ENCODE measurements around the gene SPDYE1.
"Not testable (repeated sequence)": the region's sequence is repeated elsewhere in the genome, so short reads cannot be mapped to it uniquely, and the experiment has no call there.

Gene SPDYE1

DNA sequence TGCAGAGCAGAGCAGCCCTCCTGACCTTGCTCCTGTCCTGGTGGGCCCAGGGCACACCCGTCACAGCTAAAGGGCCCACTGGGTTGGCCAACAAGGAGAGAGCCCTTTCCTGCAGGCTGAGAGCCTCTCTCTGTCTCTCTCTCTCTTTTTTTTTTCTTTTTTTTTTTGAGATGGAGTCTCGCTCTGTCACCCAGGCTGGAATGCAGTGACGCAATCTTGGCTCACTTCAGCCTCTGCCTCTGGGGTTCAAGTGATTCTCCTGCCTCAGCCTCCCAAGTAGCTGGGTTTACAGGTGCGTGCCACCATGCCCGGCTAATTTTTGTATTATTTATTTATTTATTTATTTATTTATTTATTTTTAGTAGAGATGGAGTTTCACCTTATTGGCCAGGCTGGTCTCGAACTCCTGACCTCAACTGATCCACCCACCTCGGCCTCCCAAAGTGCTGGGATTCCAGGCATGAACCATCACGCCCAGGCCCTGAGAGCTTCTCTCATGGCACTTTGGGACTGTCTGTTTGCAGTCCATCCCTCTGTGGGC is 23.6 kb upstream of the SPDYE1 start:
- not testable (repeated sequence) for H3K4me3 ChIP-seq (ENCODE audit: low read length); H3K27me3 ChIP-seq (ENCODE audit: control insufficient read depth, insufficient read depth, low read length); H3K9me3 ChIP-seq (ENCODE audit: control insufficient read depth, insufficient read depth, low read length); H3K36me3 ChIP-seq (ENCODE audit: control insufficient read depth, insufficient read depth, low read length); DNase-seq (ENCODE audit: low read depth, low spot score); H3K4me1 ChIP-seq (ENCODE audit: control insufficient read depth, insufficient read depth, low read length); H3K27ac ChIP-seq (ENCODE audit: low read length)
- no CpG with 5 or more reads among the region's 8 CpGs for WGBS (ENCODE audit: insufficient coverage, insufficient read length)

GRCh38 chr7:43974725-43975482 is 22.8 kb upstream of the SPDYE1 start:
- H3K4me1 ChIP-seq (ENCODE audit: control insufficient read depth, insufficient read depth, low read length); H3K27me3 ChIP-seq (ENCODE audit: control insufficient read depth, insufficient read depth, low read length); DNase-seq (ENCODE audit: low read depth, low spot score); H3K36me3 ChIP-seq (ENCODE audit: control insufficient read depth, insufficient read depth, low read length); H3K27ac ChIP-seq (ENCODE audit: low read length); H3K4me3 ChIP-seq (ENCODE audit: low read length); H3K9me3 ChIP-seq (ENCODE audit: control insufficient read depth, insufficient read depth, low read length): not testable (repeated sequence)
- no CpG with 5 or more reads among the region's 10 CpGs for WGBS (ENCODE audit: insufficient coverage, insufficient read length)

DNA sequence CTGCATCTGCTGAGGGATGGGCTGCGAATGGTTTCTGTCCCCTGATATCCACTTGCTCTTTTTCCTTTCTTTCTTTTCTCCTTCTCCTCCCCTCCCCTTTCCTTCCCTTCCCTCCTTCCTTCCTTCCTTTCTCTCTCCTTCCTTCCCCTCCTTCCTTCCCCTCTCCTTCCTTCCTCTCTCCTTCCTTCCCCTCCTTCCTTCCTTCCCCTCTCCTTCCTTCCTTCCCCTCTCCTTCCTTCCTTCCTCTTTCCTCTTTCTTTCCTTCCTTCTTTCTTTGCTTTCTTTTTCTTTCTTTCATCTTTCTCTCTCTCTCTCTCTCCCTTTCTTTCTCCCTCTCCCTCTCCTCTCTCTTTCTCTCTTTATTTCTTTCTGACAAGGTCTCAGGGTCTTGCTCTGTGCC is 20.2 kb upstream of the SPDYE1 start:
- Histone ChIP-seq H3K27ac (ENCODE audit: low read length) (no peak overlapping the region), H3K36me3 (ENCODE audit: control insufficient read depth, insufficient read depth, low read length) (no peaks in the 10 kb centered on the region), H3K4me3 (ENCODE audit: low read length) (no peak overlapping the region), H3K27me3 (ENCODE audit: control insufficient read depth, insufficient read depth, low read length) (no peaks in the 10 kb centered on the region), H3K4me1 (ENCODE audit: control insufficient read depth, insufficient read depth, low read length) (no peaks in the 10 kb centered on the region), H3K9me3 (ENCODE audit: control insufficient read depth, insufficient read depth, low read length) (no peaks in the 10 kb centered on the region)
- no peak for DNase-seq (ENCODE audit: low read depth, low spot score)
- no CpG with 5 or more reads among the region's 1 CpG for WGBS (ENCODE audit: insufficient coverage, insufficient read length)

DNA sequence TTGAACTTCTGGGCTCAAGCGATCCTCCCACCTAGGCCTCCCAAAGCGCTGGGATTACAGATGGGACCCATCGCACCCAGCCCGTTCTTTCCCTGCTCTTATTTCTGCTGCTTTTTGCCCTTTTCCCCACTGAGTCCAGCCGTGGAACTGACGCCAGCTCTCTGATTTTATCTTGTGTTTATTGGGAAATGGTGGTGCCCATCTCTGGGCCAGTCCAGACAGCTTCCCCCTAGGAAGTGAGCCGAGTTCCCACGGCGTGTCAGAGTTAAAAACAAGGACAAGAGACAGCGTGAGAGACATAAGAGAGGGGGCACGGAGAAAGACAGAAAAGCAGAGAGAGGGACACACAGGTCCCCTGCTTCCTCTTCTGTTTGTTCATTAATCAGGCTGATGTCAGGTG is 19.6 kb upstream of the SPDYE1 start:
- DNase-seq (ENCODE audit: low read depth, low spot score); H3K27me3 ChIP-seq (ENCODE audit: control insufficient read depth, insufficient read depth, low read length); H3K4me3 ChIP-seq (ENCODE audit: low read length); H3K36me3 ChIP-seq (ENCODE audit: control insufficient read depth, insufficient read depth, low read length); H3K4me1 ChIP-seq (ENCODE audit: control insufficient read depth, insufficient read depth, low read length); H3K27ac ChIP-seq (ENCODE audit: low read length); H3K9me3 ChIP-seq (ENCODE audit: control insufficient read depth, insufficient read depth, low read length): not testable (repeated sequence)
- no CpG with 5 or more reads among the region's 11 CpGs for WGBS (ENCODE audit: insufficient coverage, insufficient read length)

- H3K9me3 ChIP-seq (ENCODE audit: control insufficient read depth, insufficient read depth, low read length); DNase-seq (ENCODE audit: low read depth, low spot score); H3K27me3 ChIP-seq (ENCODE audit: control insufficient read depth, insufficient read depth, low read length); H3K4me1 ChIP-seq (ENCODE audit: control insufficient read depth, insufficient read depth, low read length); H3K4me3 ChIP-seq (ENCODE audit: low read length); H3K27ac ChIP-seq (ENCODE audit: low read length); H3K36me3 ChIP-seq (ENCODE audit: control insufficient read depth, insufficient read depth, low read length): not testable (repeated sequence)
- no CpG with 5 or more reads among the region's 6 CpGs for WGBS (ENCODE audit: insufficient coverage, insufficient read length)
Measured at GRCh38 chr7:43982848-43983247, 14.8 kb upstream of the SPDYE1 start.

DNA sequence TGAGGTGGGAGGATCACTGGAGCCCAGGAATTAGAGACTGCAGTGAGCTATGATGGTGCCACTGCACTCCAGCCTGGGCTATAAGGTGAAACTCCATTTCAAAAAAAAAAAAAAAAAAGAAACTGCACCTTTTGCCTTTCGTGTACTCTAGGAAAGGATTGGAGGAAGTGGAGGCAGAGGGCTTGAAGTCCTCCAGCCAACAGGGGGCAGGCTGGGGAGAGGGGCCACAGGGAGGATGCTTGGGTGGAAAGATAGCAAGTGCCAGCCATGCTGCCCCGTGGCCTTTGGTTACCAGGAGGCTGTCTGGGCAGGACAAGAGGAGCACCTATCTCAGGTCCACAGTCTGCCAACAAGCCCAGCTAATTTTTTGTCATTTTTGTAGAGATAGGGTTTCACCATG is 14.0 kb upstream of the SPDYE1 start:
- no CpG with 5 or more reads among the region's 2 CpGs for WGBS (ENCODE audit: insufficient coverage, insufficient read length)
- H3K27me3 ChIP-seq (ENCODE audit: control insufficient read depth, insufficient read depth, low read length); H3K4me1 ChIP-seq (ENCODE audit: control insufficient read depth, insufficient read depth, low read length); H3K4me3 ChIP-seq (ENCODE audit: low read length); H3K36me3 ChIP-seq (ENCODE audit: control insufficient read depth, insufficient read depth, low read length); H3K27ac ChIP-seq (ENCODE audit: low read length); DNase-seq (ENCODE audit: low read depth, low spot score); H3K9me3 ChIP-seq (ENCODE audit: control insufficient read depth, insufficient read depth, low read length): not testable (repeated sequence)

DNA sequence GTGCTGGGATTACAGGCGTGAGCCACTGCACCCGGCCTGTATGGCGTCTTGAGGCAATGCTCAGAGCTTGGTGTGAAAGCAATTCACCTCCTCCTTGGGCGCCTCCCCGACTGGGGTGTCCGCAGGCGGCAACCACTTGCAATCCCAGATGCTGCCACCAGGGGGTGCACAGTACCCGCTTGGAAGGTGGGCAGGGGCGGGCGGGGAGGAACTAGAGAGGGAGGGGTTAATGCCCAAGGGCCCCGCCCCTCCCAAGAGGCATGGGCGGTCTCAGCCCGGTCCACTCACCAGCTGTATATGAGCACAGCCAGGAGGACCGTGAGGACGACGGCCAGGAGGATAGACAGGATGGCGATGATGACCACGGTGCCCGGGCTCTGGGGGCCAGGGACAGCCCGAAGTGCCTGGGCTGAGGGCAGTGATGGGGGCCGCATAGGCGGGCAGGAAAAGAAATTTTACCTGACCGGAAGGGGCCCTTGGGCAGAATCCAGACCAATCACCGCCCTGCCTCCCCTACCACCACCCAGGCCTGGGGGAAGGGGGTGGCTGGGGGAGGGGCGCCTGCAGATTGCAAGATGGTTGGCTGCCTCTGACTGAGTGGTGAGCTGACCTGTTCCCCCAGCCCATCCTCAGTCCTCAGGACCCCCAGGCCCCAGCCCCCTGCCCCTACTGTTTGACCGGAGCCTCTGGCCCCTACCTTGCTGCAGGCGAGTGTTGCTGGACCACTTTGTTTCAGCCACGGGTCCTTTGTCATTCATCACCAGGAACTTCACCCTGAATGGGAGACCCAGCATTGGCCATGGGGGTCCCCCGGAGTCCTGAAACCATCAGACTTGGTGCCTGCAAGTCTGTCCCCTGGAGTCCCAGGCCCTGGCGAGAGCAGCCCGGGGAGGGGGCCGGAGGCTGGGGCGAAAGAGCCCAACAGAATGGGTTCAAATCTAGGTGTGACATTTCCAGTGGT is 11.5 kb upstream of the SPDYE1 start:
- H3K36me3 ChIP-seq (ENCODE audit: control insufficient read depth, insufficient read depth, low read length); H3K9me3 ChIP-seq (ENCODE audit: control insufficient read depth, insufficient read depth, low read length); H3K4me1 ChIP-seq (ENCODE audit: control insufficient read depth, insufficient read depth, low read length); DNase-seq (ENCODE audit: low read depth, low spot score); H3K27ac ChIP-seq (ENCODE audit: low read length); H3K27me3 ChIP-seq (ENCODE audit: control insufficient read depth, insufficient read depth, low read length): not testable (repeated sequence)
- H3K4me3 ChIP-seq (ENCODE audit: low read length) = peak overlapping the region; percentile 8; the same call in 1 of the 2 replicates
- WGBS (ENCODE audit: insufficient coverage, insufficient read length) = no CpG with 5 or more reads among the region's 33 CpGs

GRCh38 chr7:43987476-43987875 is 10.2 kb upstream of the SPDYE1 start:
- WGBS (ENCODE audit: insufficient coverage, insufficient read length) = no CpG with 5 or more reads among the region's 9 CpGs
- H3K36me3 ChIP-seq (ENCODE audit: control insufficient read depth, insufficient read depth, low read length); H3K4me3 ChIP-seq (ENCODE audit: low read length); DNase-seq (ENCODE audit: low read depth, low spot score); H3K9me3 ChIP-seq (ENCODE audit: control insufficient read depth, insufficient read depth, low read length); H3K27ac ChIP-seq (ENCODE audit: low read length); H3K4me1 ChIP-seq (ENCODE audit: control insufficient read depth, insufficient read depth, low read length); H3K27me3 ChIP-seq (ENCODE audit: control insufficient read depth, insufficient read depth, low read length): not testable (repeated sequence)

DNA sequence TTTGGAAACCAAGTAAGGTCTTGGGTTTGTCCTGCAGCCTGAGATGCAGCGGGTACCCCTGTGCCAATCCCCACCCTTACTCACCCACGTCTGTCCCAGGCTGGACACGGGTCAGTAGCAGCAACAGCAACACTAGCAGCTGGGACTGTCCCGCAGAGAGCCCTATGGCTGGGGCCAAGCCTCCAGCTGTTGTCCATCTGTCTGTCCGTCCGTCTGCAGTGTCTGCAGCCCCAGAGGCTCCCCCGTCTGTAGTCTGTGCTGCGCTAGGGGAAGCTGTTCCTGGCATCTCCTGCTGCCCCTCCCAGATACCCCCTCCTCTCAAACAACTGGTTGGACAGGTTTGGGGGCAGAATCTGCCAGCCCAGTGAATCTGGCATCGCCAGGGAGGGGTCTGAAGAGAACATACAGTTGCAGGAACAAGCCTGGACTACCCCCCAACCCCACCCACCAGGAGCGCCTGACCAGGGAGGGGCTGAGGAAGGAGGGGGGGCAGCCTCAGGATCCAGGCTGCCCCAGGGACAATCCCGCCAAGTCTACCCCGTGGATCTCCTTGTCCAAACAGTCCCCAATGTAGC is 7.6 kb upstream of the SPDYE1 start:
- not testable (repeated sequence) for DNase-seq (ENCODE audit: low read depth, low spot score); H3K27me3 ChIP-seq (ENCODE audit: control insufficient read depth, insufficient read depth, low read length); H3K27ac ChIP-seq (ENCODE audit: low read length); H3K4me1 ChIP-seq (ENCODE audit: control insufficient read depth, insufficient read depth, low read length); H3K4me3 ChIP-seq (ENCODE audit: low read length); H3K36me3 ChIP-seq (ENCODE audit: control insufficient read depth, insufficient read depth, low read length); H3K9me3 ChIP-seq (ENCODE audit: control insufficient read depth, insufficient read depth, low read length)
- no CpG with 5 or more reads among the region's 12 CpGs for WGBS (ENCODE audit: insufficient coverage, insufficient read length)

DNA sequence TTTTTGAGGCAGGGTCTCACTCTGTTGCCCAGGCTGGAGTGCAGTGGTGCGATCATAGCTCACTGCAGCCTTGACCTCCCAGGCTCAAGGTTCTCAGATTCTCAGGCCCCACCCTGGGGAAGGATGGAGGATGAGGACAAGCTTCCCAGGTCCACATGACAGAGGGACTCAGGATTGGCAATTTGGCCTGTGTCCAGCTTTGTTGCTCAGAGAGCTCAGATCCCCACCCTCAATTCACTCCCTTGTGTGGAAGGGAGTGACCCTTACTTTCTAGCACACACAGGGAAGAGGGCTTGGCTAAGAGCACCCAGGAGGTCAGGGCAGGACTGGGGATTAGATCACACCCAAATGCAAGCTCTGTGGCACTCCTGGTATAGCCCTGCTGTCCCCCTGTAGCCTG is 6.9 kb upstream of the SPDYE1 start:
- not testable (repeated sequence) for H3K4me1 ChIP-seq (ENCODE audit: control insufficient read depth, insufficient read depth, low read length); H3K9me3 ChIP-seq (ENCODE audit: control insufficient read depth, insufficient read depth, low read length); H3K27ac ChIP-seq (ENCODE audit: low read length); DNase-seq (ENCODE audit: low read depth, low spot score); H3K27me3 ChIP-seq (ENCODE audit: control insufficient read depth, insufficient read depth, low read length); H3K4me3 ChIP-seq (ENCODE audit: low read length); H3K36me3 ChIP-seq (ENCODE audit: control insufficient read depth, insufficient read depth, low read length)
- WGBS (ENCODE audit: insufficient coverage, insufficient read length) = no CpG with 5 or more reads among the region's 1 CpG
